ENCODE results near the gene BCOR. TPM values are rescaled to one million over a fixed set of nuclear protein-coding genes. Genes with fewer than 3 reads are reported as not detected.

BCOR gene
- total RNA-seq (10 to 100 TPM; 15.1 to 23.0 TPM), polyA plus RNA-seq (1 to 10 TPM; 5.6 to 6.8 TPM)

GRCh38 chrX:40097504-40098263, at the start of gene BCOR:
TSS of gene BCOR (minus strand) at chrX:40097958. CDS start at chrX:40077929, 20,029 bp downstream.
- Histone ChIP-seq H3K4me3 (ENCODE audit: low read depth in 1 of 3, low read length in 3 of 3) (peak within 1 kb of the TSS; percentile 23 to 92 (median 70)), H3K4me1 (ENCODE audit: control insufficient read depth in 4 of 4, insufficient read depth in 4 of 4, low read length in 3 of 4) (peaks cover 2 to 39% (median 14%) of the 10 kb centered on the region in 4 donors), H3K27ac (ENCODE audit: low read depth in 1 of 2, low read length in 2 of 2) (peak within 1 kb of the TSS; percentile 80 to 89), H3K27me3 (ENCODE audit: control insufficient read depth in 4 of 4, insufficient read depth in 4 of 4, low read length in 3 of 4) (no peaks in the 10 kb centered on the region), H3K36me3 (ENCODE audit: control insufficient read depth in 4 of 4, insufficient read depth in 3 of 4, low read depth in 1 of 4, low read length in 3 of 4) (no peaks in the 10 kb centered on the region), H3K9ac (ENCODE audit: low read depth in 1 of 2, low read length in 2 of 2) (no peak within 1 kb of the TSS), H3K9me3 (ENCODE audit: control insufficient read depth in 4 of 4, low read length in 3 of 4) (no peaks in the 10 kb centered on the region)
- DNase-seq (ENCODE audit: low spot score): peak; percentile 79
- TF ChIP-seq GABPA (IDR thresholded peaks at IDR 0.05 in 1 of 2, conservative IDR thresholded peaks at IDR 0.05 in 1 of 2): no peak
- no peak for TF ChIP-seq TAF1 (conservative IDR thresholded peaks at IDR 0.05)
- peak; percentile 17 for TF ChIP-seq YY1 (IDR thresholded peaks at IDR 0.05)
- no peak for TF ChIP-seq RXRA (IDR thresholded peaks at IDR 0.05)
- TF ChIP-seq FOXA2 (IDR thresholded peaks at IDR 0.05): no peak
- no peak for TF ChIP-seq ZBTB33 (IDR thresholded peaks at IDR 0.05)
- WGBS: 1% methylated on average over 96 of the region's 98 CpGs

GRCh38 chrX:40147126-40147952, 49.6 kb upstream of the BCOR start:
- Histone ChIP-seq H3K4me3 (ENCODE audit: low read depth in 1 of 3, low read length in 3 of 3) (no peak overlapping the region), H3K4me1 (ENCODE audit: control insufficient read depth in 4 of 4, insufficient read depth in 4 of 4, low read length in 3 of 4) (peaks cover 0 to 21% (median 13%) of the 10 kb centered on the region in 4 donors), H3K9ac (ENCODE audit: low read depth in 1 of 2, low read length in 2 of 2) (no peak overlapping the region), H3K9me3 (ENCODE audit: control insufficient read depth in 4 of 4, low read length in 3 of 4) (no peaks in the 10 kb centered on the region), H3K27ac (ENCODE audit: low read depth in 1 of 2, low read length in 2 of 2) (no peak overlapping the region), H3K36me3 (ENCODE audit: control insufficient read depth in 4 of 4, insufficient read depth in 3 of 4, low read depth in 1 of 4, low read length in 3 of 4) (no peaks in the 10 kb centered on the region), H3K27me3 (ENCODE audit: control insufficient read depth in 4 of 4, insufficient read depth in 4 of 4, low read length in 3 of 4) (no peaks in the 10 kb centered on the region)
- DNase-seq (ENCODE audit: low spot score): no peak
- WGBS: 93% methylated on average over 50 of the region's 50 CpGs
- TF ChIP-seq NR2F2 (IDR thresholded peaks at IDR 0.05): no peak
- TF ChIP-seq FOXA2 (IDR thresholded peaks at IDR 0.05): no peak
- no peak for TF ChIP-seq HNF4G (IDR thresholded peaks at IDR 0.05)
- TF ChIP-seq CTCF (IDR thresholded peaks at IDR 0.05; ENCODE audit: low read depth, low read length, missing input control): no peak
- no peak for TF ChIP-seq YY1 (IDR thresholded peaks at IDR 0.05)
- TF ChIP-seq SP1 (IDR thresholded peaks at IDR 0.05): no peak
- TF ChIP-seq TAF1 (conservative IDR thresholded peaks at IDR 0.05): no peak
